Spleen (tissue), 11 donors: ENCODE data around the gene RPL3. TPM values are rescaled to one million over a fixed set of nuclear protein-coding genes. Genes with fewer than 3 reads are reported as not detected.

Experiments
- DNase-seq: peaks from one replicate; pipeline ENCODE4 v3.0.0-alpha.2; 2020
- H3K27ac ChIP-seq, 8 donors: fragments of 200-600 bp; sonication (generic) in 7 of 8; 1 replicate in 4 of 8; 2 replicates in 4 of 8; pipeline versions ENCODE4 v1.5.0 to v1.8.0; 2016 to 2021; ENCODE audit warnings: inconsistent platforms in 4 of 8, mild to moderate bottlenecking in 4 of 8, moderate library complexity in 1 of 8
- H3K27me3 ChIP-seq, 7 donors: fragments of 200-600 bp; sonication (generic) in 6 of 7; replicated peaks in 1 of 7; 1 replicate in 4 of 7; 2 replicates in 3 of 7; pipeline versions ENCODE4 v1.5.0 to v1.8.0; 2016 to 2021; ENCODE audit warnings: inconsistent platforms in 3 of 7, mild to moderate bottlenecking in 1 of 7
- H3K36me3 ChIP-seq, 6 donors: fragments of 200-600 bp; sonication (generic) in 5 of 6; 1 replicate in 4 of 6; 2 replicates in 2 of 6; pipeline versions ENCODE4 v1.5.0 to v1.8.0; 2016 to 2021; ENCODE audit warnings: inconsistent platforms in 2 of 6
- H3K4me1 ChIP-seq, 6 donors: fragments of 200-600 bp; sonication (generic) in 5 of 6; 1 replicate in 3 of 6; 2 replicates in 3 of 6; pipeline versions ENCODE4 v1.5.0 to v1.8.0; 2016 to 2021; ENCODE audit warnings: inconsistent platforms in 3 of 6
- H3K4me3 ChIP-seq, 8 donors: fragments of 200-600 bp; sonication (generic) in 7 of 8; 1 replicate in 4 of 8; 2 replicates in 4 of 8; pipeline versions ENCODE4 v1.5.0 to v1.8.0; 2016 to 2021; ENCODE audit warnings: inconsistent platforms in 4 of 8, mild to moderate bottlenecking in 4 of 8, moderate library complexity in 2 of 8
- H3K9me3 ChIP-seq, 8 donors: fragments of 200-600 bp; sonication (generic) in 7 of 8; 1 replicate in 4 of 8; 2 replicates in 4 of 8; pipeline versions ENCODE4 v1.5.0 to v1.8.0; 2016 to 2021; ENCODE audit warnings: inconsistent platforms in 4 of 8
- CTCF ChIP-seq, 11 experiments: fragments of 200-600 bp in 7 of 11; fragments of 450-650 bp in 4 of 11; sonication (generic) in 4 of 11; IDR thresholded peaks in 8 of 11; conservative IDR thresholded peaks in 3 of 11; 1 replicate in 7 of 11; 2 replicates in 4 of 11; pipeline versions ENCODE4 v1.4.0 to v1.8.0; 2016 to 2021; ENCODE audit warnings: antibody characterized with exemption in 11 of 11, inconsistent platforms in 4 of 11, mild to moderate bottlenecking in 1 of 11
- POLR2A ChIP-seq, 3 donors: fragments of 450-650 bp; IDR thresholded peaks; one replicate each; pipeline ENCODE4 v1.5.1; 2017; ENCODE audit warnings: antibody characterized with exemption in 3 of 3, mild to moderate bottlenecking in 1 of 3
- POLR2AphosphoS5 ChIP-seq, 3 donors: sonication (generic); formaldehyde crosslinking; IDR thresholded peaks; one replicate each; pipeline ENCODE4 v1.5.1; 2017; ENCODE audit warnings: antibody characterized with exemption in 3 of 3
- WGBS, 5 donors: extraction: QIAGEN DNeasy Blood & Tissue Kit in 3 of 5; methylation state at CpG; one replicate each; pipeline versions ENCODE4 v1.1.5 to v1.1.7; 2013 to 2018; 5-methylcytosine and 5-hydroxymethylcytosine counted together
- intact Hi-C: fragments of 100-400 bp; cut with DNase I; formaldehyde crosslinking; loops from one replicate; pipeline ENCODE4 v1.15.0; 2023; ENCODE audit warnings: low total_unique reads
- polyA plus RNA-seq, 3 donors: library from polyadenylated mRNA; stranded (reverse); fragments of 200-250 nt; gene quantifications; one replicate each; pipeline ENCODE4 v1.2.1, GENCODE V29; 2013
- total RNA-seq, 7 donors: library from RNA; depleted of rRNA in 3 of 7; stranded (reverse); fragments of >200 nt in 3 of 7; fragmentation: NEBNext Ultra II Directional in 4 of 7; extraction: Animal tissue kit (Norgen Biotek cat#: 25700) in 4 of 7; gene quantifications; one replicate each; pipeline versions ENCODE4 v1.1.0 to v1.2.1, GENCODE V29; 2016 to 2021
- donor health status: healthy with polysubstance abuse.
- donor health status: DM: no; HTN: no; CAD: no; lungs with moderate emphysema.
- donor health status: DM: no; HTN: no; CAD: no.
- donor health status: Bipolar disorder and iron deficiency.
- donor health status: healthy.
- donor health status: DM: no; HTN: no; CAD: no.
- donor health status: DM: yes; HTN: yes; CAD: no.

The RPL3 gene
- total and polyA plus RNA-seq, 10 donors = 1,607 to 6,240 (median 1,995) TPM

- Histone ChIP-seq H3K27ac (peak overlapping the region; percentile 27 to 80 (median 74)), H3K4me1 (peaks cover 29 to 63% (median 49%) of the 10 kb centered on the region in 6 donors), H3K27me3 (peaks cover 0 to 12% (median 0%) of the 10 kb centered on the region in 7 donors), H3K36me3 (no peaks in the 10 kb centered on the region), H3K9me3 (peaks cover 0 to 9% (median 7%) of the 10 kb centered on the region in 8 donors), H3K4me3 (no peak overlapping the region)
- TF ChIP-seq POLR2A (IDR thresholded peaks at IDR 0.05) (no peak), POLR2AphosphoS5 (IDR thresholded peaks at IDR 0.05) (peak; percentile 67 to 87 (median 79)), CTCF (IDR thresholded peaks at IDR 0.05 in 8 of 11, conservative IDR thresholded peaks at IDR 0.05 in 3 of 11) (no peak)
- peak; percentile 88 for DNase-seq
- intact Hi-C loops = no loop called here
- 55 to 69% (median 60%) methylated on average over 7 to 27 of the region's 27 CpGs for WGBS, 5 donors
Observed at GRCh38 chr22:39283322-39284141, 35.9 kb downstream of the RPL3 start.

GRCh38 chr22:39282645-39283321, 36.6 kb downstream of the RPL3 start:
- peaks cover 0 to 9% (median 7%) of the 10 kb centered on the region in 8 donors for H3K9me3 ChIP-seq
- intact Hi-C loops = no loop called here
- 29 to 66% (median 59%) methylated on average over 3 to 9 of the region's 9 CpGs for WGBS, 5 donors
- no peak for DNase-seq
- H3K27ac ChIP-seq = peak overlapping the region; percentile 27 to 80 (median 74)
- no peaks in the 10 kb centered on the region for H3K36me3 ChIP-seq
- H3K4me3 ChIP-seq = no peak overlapping the region
- TF ChIP-seq CTCF (IDR thresholded peaks at IDR 0.05 in 8 of 11, conservative IDR thresholded peaks at IDR 0.05 in 3 of 11) (no peak), POLR2AphosphoS5 (IDR thresholded peaks at IDR 0.05) (peak in 2 of 3 donors; percentile 4 to 15), POLR2A (IDR thresholded peaks at IDR 0.05) (no peak)
- H3K27me3 ChIP-seq = peaks cover 0 to 18% (median 2%) of the 10 kb centered on the region in 7 donors
- H3K4me1 ChIP-seq = peaks cover 27 to 63% (median 53%) of the 10 kb centered on the region in 6 donors

GRCh38 chr22:39281126-39281525, 38.3 kb downstream of the RPL3 start:
- peaks cover 0 to 15% (median 8%) of the 10 kb centered on the region in 8 donors for H3K9me3 ChIP-seq
- intact Hi-C loops = no loop called here
- H3K4me1 ChIP-seq = peaks cover 15 to 50% (median 38%) of the 10 kb centered on the region in 6 donors
- 76 to 87% (median 81%) methylated on average over 6 of the region's 6 CpGs for WGBS, 5 donors
- no peak for DNase-seq
- H3K4me3 ChIP-seq = no peak overlapping the region
- H3K27ac ChIP-seq = peak overlapping the region in 2 of 8 donors; percentile 77 to 80
- peaks cover 0 to 19% (median 2%) of the 10 kb centered on the region in 7 donors for H3K27me3 ChIP-seq
- H3K36me3 ChIP-seq = no peaks in the 10 kb centered on the region
- TF ChIP-seq POLR2AphosphoS5 (IDR thresholded peaks at IDR 0.05) (no peak), CTCF (IDR thresholded peaks at IDR 0.05 in 8 of 11, conservative IDR thresholded peaks at IDR 0.05 in 3 of 11) (no peak), POLR2A (IDR thresholded peaks at IDR 0.05) (no peak)

GRCh38 chr22:39280250-39280649, 39.2 kb downstream of the RPL3 start:
- H3K36me3 ChIP-seq = no peaks in the 10 kb centered on the region

More at GRCh38 chr22:39280250-39280649, 39.2 kb downstream of the RPL3 start:
- Histone ChIP-seq H3K4me1 (peaks cover 14 to 47% (median 37%) of the 10 kb centered on the region in 6 donors), H3K27ac (no peak overlapping the region), H3K27me3 (peaks cover 0 to 19% (median 2%) of the 10 kb centered on the region in 7 donors), H3K9me3 (peaks cover 0 to 14% (median 8%) of the 10 kb centered on the region in 8 donors), H3K4me3 (no peak overlapping the region)
- 71 to 96% (median 90%) methylated on average over 2 to 7 of the region's 7 CpGs for WGBS, 5 donors
- intact Hi-C loops = no loop called here
- TF ChIP-seq POLR2AphosphoS5 (IDR thresholded peaks at IDR 0.05) (no peak), POLR2A (IDR thresholded peaks at IDR 0.05) (no peak), CTCF (IDR thresholded peaks at IDR 0.05 in 8 of 11, conservative IDR thresholded peaks at IDR 0.05 in 3 of 11) (no peak)
- DNase-seq = no peak
